Neuron (in vitro differentiated cells): ENCODE data around the gene YTHDF1.

ENCODE experiments used
- H2AFZ ChIP-seq: one replicate; pipeline ENCODE4 v1.6.1; 2013; ENCODE audit warnings: low read depth, mild to moderate bottlenecking, inconsistent platforms, low read length, moderate library complexity
- H3K27me3 ChIP-seq: one replicate; pipeline ENCODE4 v1.6.1; 2013; ENCODE audit warnings: low read length; ENCODE audit not compliant: insufficient read depth
- H3K36me3 ChIP-seq: one replicate; pipeline ENCODE4 v1.6.1; 2013; ENCODE audit warnings: low read length; ENCODE audit not compliant: insufficient read depth
- H3K4me1 ChIP-seq: one replicate; pipeline ENCODE4 v1.6.1; 2013; ENCODE audit warnings: low read length; ENCODE audit not compliant: insufficient read depth
- H3K4me3 ChIP-seq: 2 replicates; pipeline ENCODE4 v1.5.1; 2013; ENCODE audit warnings: mild to moderate bottlenecking, low read length, moderate library complexity
- H3K9me3 ChIP-seq: one replicate; pipeline ENCODE4 v1.6.1; 2013; ENCODE audit warnings: low read length

YTHDF1 gene

DNA sequence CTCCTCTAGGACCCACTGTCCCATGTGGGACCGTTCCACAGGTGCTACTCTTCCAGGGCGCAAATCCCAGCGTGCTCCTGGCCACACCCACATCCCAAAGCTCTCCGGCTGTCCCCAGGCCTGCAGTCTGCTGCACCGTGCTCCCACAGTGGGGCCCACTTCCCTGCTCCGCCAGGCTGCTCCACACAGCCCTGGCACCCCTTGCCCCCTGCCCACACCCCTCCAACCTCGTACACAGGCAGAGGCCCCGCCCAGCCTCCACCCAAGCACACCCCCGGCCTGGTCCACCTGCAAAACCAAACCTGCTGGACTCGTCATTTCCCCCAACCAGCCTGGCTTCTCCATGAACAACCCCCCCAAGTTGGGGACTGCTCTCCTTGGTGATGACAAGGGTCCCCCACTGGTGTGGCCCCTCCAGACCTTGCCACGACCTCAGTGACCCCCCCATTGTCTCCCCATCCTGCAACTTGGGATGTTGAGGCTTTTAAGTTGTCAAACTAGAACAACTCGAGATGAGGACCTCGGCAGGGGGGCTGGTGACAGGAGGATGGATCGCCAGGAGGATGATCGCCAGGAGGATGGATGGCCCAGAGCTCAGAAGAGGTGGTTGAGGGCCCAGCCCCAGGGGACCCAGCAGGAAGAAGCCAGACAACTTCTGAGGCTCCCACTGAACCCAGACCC, 27.1 kb downstream of the YTHDF1 start:
- H3K9me3 ChIP-seq = no peaks in the 10 kb centered on the region
- H3K4me3 ChIP-seq = no peak overlapping the region
- H3K36me3 ChIP-seq = no peaks in the 10 kb centered on the region

DNA sequence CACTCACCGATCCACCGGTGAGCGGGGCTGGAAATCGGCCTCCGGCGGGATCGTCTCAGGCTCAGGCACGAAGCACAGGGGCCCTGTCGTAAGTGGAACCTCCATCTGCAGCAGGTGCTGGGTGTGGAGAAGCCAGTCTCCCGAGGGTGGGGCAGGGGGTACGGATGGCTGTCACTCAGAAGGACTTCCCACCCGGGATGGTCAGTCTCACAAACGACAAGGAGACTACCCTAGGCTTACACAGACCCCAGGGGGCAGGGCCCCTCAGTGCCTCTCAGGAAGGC, 27.8 kb downstream of the YTHDF1 start:
- H3K9me3 ChIP-seq = no peaks in the 10 kb centered on the region
- no peak overlapping the region for H3K4me3 ChIP-seq
- H2AFZ ChIP-seq = no peak overlapping the region
- no peaks in the 10 kb centered on the region for H3K36me3 ChIP-seq
- no peaks in the 10 kb centered on the region for H3K27me3 ChIP-seq
- H3K4me1 ChIP-seq = no peaks in the 10 kb centered on the region

More for the DNA sequence above, 27.1 kb downstream of the YTHDF1 start:
- H3K4me1 ChIP-seq = no peaks in the 10 kb centered on the region
- H2AFZ ChIP-seq = no peak overlapping the region
- no peaks in the 10 kb centered on the region for H3K27me3 ChIP-seq

- Histone ChIP-seq H3K4me3 (no peak overlapping the region), H2AFZ (no peak overlapping the region), H3K4me1 (peaks cover 2% of the 10 kb centered on the region), H3K27me3 (no peaks in the 10 kb centered on the region), H3K9me3 (no peaks in the 10 kb centered on the region), H3K36me3 (no peaks in the 10 kb centered on the region)
These were observed 28.4 kb downstream of the YTHDF1 start for GRCh38 chr20:63187338-63188158.

DNA sequence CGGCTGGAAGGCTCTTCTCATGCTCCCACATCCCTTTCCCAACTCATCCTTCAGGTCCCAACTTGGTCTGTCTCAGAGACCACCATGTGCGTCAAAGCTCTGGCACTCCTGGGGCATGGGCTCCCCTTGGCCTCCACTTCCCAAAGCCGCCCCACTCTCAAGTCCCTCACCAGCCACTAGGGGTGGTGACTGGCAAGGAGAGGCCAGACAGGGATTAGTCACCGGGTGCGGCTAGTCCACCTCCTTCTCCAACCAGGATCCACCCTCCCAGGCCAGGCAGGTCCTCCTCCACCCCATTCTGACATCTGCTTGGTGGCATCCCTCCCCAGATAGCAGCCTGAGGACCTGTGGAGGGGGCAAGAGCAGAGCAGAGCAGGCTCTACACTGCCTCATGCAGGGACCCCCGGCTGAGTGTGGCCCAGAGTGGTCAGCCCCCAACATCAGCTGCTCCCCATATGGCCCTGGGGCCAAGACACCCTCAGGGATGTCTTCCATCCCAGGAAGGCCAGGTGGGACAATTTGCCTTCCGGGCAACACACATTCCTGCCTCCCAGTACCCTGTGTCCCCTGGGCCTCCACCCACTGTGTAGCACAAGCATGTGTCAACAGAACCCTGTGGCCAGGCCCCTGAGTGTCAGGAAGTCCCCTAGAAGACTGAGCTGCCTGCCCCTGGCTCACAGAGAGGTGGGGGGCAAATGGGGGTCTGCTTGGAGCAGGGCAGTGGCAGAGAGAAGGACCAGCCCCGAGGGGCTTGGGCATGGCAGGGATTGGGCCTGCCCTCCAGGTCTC, 29.2 kb downstream of the YTHDF1 start:
- H3K36me3 ChIP-seq = no peaks in the 10 kb centered on the region
- peaks cover 9% of the 10 kb centered on the region for H3K4me1 ChIP-seq
- H2AFZ ChIP-seq = no peak overlapping the region
- no peaks in the 10 kb centered on the region for H3K27me3 ChIP-seq
- H3K4me3 ChIP-seq = no peak overlapping the region
- H3K9me3 ChIP-seq = no peaks in the 10 kb centered on the region

DNA sequence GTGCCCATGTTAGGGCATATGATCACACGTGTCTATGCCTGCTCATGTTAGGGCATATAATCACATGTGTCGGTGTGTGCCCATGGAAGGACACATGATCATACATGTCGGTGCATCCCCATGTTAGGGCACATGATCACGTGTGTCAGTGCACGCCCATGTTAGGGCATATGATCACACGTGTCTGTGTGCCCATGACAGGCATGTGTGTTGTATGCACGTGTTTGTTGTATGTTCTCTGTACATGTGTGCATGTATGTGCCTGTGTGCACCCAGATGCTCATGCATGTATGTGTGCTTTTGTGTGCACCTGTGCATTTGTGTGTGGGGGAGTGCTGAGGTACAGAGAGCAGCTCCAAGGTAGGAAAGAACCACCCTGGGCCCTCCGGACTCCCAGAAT, 29.8 kb downstream of the YTHDF1 start:
- Histone ChIP-seq H3K27me3 (no peaks in the 10 kb centered on the region), H2AFZ (no peak overlapping the region), H3K36me3 (no peaks in the 10 kb centered on the region)

GRCh38 chr20:63185215-63185796, 30.6 kb downstream of the YTHDF1 start:
- H2AFZ ChIP-seq = no peak overlapping the region
- H3K4me1 ChIP-seq = peaks cover 23% of the 10 kb centered on the region
- peaks cover 7% of the 10 kb centered on the region for H3K36me3 ChIP-seq
- H3K27me3 ChIP-seq = no peaks in the 10 kb centered on the region
- H3K9me3 ChIP-seq = no peaks in the 10 kb centered on the region
- H3K4me3 ChIP-seq = no peak overlapping the region

More for the DNA sequence above, 29.8 kb downstream of the YTHDF1 start:
- Histone ChIP-seq H3K9me3 (no peaks in the 10 kb centered on the region), H3K4me3 (no peak overlapping the region), H3K4me1 (peaks cover 15% of the 10 kb centered on the region)

DNA sequence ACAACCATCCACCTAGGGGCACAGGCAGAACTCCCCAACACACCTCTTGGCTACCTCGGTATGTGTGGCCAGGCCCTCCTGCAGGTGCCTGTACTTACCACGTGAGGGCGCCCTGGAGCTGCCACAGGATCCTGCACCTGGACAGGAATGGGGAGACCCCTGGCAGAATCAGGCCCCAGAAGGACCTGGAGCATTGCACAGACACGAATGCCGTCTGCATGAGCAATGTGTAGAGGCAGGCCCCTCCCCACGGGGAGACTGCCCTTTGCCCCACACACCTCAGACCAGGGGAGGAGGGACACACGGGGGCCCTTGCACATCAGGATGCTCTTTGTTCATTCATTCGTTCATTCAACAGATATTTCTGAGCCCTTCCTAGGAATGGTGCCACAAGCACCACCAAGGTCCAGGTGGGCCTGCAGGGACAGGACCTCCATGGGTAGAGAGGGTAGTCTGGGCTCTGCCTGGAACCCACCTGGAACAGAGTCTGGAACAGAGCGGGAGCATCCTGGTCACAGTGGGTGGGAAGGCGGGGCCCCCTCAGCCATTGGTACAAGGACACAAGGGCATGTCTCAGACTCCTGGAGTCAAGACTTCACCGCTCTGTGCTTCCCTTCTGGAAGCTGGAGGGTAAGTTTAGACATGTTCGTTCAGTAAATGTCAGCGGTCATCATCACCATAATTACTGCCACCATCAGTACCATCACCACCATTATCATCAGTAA, 32.3 kb downstream of the YTHDF1 start:
- no peaks in the 10 kb centered on the region for H3K9me3 ChIP-seq
- no peak overlapping the region for H2AFZ ChIP-seq
- peaks cover 33% of the 10 kb centered on the region for H3K4me1 ChIP-seq
- no peak overlapping the region for H3K4me3 ChIP-seq
- H3K36me3 ChIP-seq = peaks cover 14% of the 10 kb centered on the region
- no peaks in the 10 kb centered on the region for H3K27me3 ChIP-seq

DNA sequence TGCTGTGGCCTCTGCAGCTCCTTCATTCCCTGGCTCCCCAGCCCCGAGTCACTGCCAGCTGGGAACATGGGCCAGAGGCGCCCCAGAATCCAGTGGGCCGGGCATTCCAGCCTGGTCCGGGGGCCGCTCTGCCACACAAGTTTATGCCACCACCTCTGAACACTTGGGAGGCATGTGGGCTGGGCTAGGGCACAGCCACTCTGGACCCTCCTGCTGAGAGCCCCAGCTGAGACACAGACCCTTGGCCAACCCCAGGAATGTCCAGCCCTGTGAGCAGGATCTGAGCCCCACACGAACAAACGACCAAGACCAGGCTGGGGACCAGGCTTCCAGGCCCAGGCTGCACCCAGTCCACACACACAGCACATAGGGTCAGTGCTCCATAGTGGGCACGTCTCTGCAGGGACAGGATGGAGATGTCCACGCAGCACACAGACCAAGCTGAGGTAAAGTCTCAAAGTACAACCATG, 33.0 kb downstream of the YTHDF1 start:
- H3K27me3 ChIP-seq = no peaks in the 10 kb centered on the region
- H3K4me3 ChIP-seq = no peak overlapping the region
- H3K4me1 ChIP-seq = peaks cover 33% of the 10 kb centered on the region
- no peak overlapping the region for H2AFZ ChIP-seq
- H3K9me3 ChIP-seq = no peaks in the 10 kb centered on the region
- H3K36me3 ChIP-seq = peaks cover 14% of the 10 kb centered on the region

DNA sequence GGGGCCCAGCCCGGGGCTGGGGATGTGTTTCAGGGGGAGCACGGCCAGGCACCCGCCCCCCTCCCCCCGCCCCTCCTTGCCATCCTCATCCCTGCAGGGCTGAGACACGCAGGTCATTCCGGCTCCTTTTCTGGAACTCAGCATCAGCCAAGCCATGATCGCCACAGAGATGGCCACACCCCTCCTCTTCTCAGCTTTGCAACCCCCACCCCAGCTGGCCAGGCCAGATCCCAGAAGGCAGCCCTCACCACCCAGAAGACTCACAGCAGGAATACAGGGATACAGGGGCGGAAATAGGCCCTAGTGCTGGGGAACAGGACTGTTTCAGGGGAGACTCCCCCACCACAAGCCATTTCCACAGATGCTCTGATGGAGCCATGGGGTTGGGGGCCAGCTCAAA, 33.5 kb downstream of the YTHDF1 start:
- H3K36me3 ChIP-seq = peaks cover 14% of the 10 kb centered on the region
- no peaks in the 10 kb centered on the region for H3K27me3 ChIP-seq

DNA sequence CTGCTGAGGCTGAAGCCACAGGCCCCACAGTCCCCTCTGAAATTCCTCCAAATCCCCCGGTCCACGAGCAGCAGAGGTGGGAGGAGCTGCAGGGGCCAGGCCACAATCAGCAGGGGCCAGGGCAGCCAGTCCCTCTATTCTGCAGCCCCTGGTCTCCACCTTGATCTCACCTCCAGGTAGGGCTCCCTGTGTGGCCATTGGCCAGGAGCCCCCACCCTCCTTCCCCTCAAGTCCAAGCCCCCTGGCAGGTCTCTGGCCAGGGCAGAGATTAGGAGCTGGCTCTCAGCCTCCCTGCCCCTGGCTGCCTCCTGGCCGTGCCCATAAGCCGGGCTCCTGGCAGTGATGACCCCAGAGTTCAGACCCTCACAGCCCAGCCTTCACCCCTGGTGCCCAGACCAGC, 34.7 kb downstream of the YTHDF1 start:
- H3K9me3 ChIP-seq = no peaks in the 10 kb centered on the region
- no peak overlapping the region for H2AFZ ChIP-seq
- peaks cover 42% of the 10 kb centered on the region for H3K4me1 ChIP-seq
- H3K27me3 ChIP-seq = no peaks in the 10 kb centered on the region
- no peak overlapping the region for H3K4me3 ChIP-seq
- H3K36me3 ChIP-seq = peaks cover 14% of the 10 kb centered on the region

More for the DNA sequence above, 33.5 kb downstream of the YTHDF1 start:
- H3K4me3 ChIP-seq = no peak overlapping the region
- no peak overlapping the region for H2AFZ ChIP-seq
- peaks cover 33% of the 10 kb centered on the region for H3K4me1 ChIP-seq
- H3K9me3 ChIP-seq = no peaks in the 10 kb centered on the region

GRCh38 chr20:63180569-63181185, 35.3 kb downstream of the YTHDF1 start:
- Histone ChIP-seq H3K36me3 (peaks cover 14% of the 10 kb centered on the region), H3K4me3 (no peak overlapping the region), H3K4me1 (peaks cover 43% of the 10 kb centered on the region), H3K9me3 (no peaks in the 10 kb centered on the region), H3K27me3 (no peaks in the 10 kb centered on the region), H2AFZ (no peak overlapping the region)
